Neural cell (in vitro differentiated cells): ENCODE data around the gene HCRTR2. TPM values are rescaled to one million over a fixed set of nuclear protein-coding genes. Genes with fewer than 3 reads are reported as not detected.

Experiments used
- H2AFZ ChIP-seq: fragments of 200-600, 300-800 bp; sonication (generic), shearing (Covaris generic); 2 replicates; pipeline ENCODE4 v1.6.0; 2014; ENCODE audit warnings: low read depth, mild to moderate bottlenecking, antibody characterized with exemption, low read length, moderate library complexity
- H3F3A ChIP-seq: fragments of 200-600 bp; shearing (Covaris generic); 2 replicates; pipeline ENCODE4 v1.6.1; 2016; ENCODE audit warnings: mild to moderate bottlenecking, moderate library complexity, mixed read lengths, antibody characterized with exemption, low read length; ENCODE audit not compliant: insufficient read depth, poor library complexity, severe bottlenecking
- H3K27ac ChIP-seq: fragments of 200-600, 300-800 bp; sonication (generic), shearing (Covaris generic); 2 replicates; pipeline ENCODE4 v1.5.1; 2014; ENCODE audit warnings: mild to moderate bottlenecking, low read length, moderate library complexity
- H3K27me3 ChIP-seq: fragments of 300-800, 200-600 bp; sonication (generic), shearing (Covaris generic); 2 replicates; pipeline ENCODE4 v1.6.0; 2014; ENCODE audit warnings: mild to moderate bottlenecking, low read depth, low read length, moderate library complexity; ENCODE audit not compliant: insufficient read depth
- H3K36me3 ChIP-seq: fragments of 300-800, 200-600 bp; sonication (generic), shearing (Covaris generic); 2 replicates; pipeline ENCODE4 v1.5.1; 2014; ENCODE audit warnings: mild to moderate bottlenecking, antibody characterized with exemption, low read length, moderate library complexity; ENCODE audit not compliant: insufficient read depth
- H3K4me2 ChIP-seq: fragments of 300-800, 200-600 bp; sonication (generic), shearing (Covaris generic); 2 replicates; pipeline ENCODE4 v1.6.0; 2014; ENCODE audit warnings: mild to moderate bottlenecking, low read length
- H3K4me3 ChIP-seq: fragments of 300-800, 200-600 bp; sonication (generic), shearing (Covaris generic); 2 replicates; pipeline ENCODE4 v1.5.1; 2014; ENCODE audit warnings: mild to moderate bottlenecking, low read length, moderate library complexity
- H3K79me2 ChIP-seq: fragments of 200-600 bp; shearing (Covaris generic); replicated peaks from 2 replicates; pipeline ENCODE4 v1.6.0; 2014; ENCODE audit warnings: mild to moderate bottlenecking, low read length, moderate library complexity; ENCODE audit not compliant: insufficient read depth
- H3K9ac ChIP-seq: fragments of 300-800, 200-600 bp; sonication (generic), shearing (Covaris generic); 2 replicates; pipeline ENCODE4 v1.6.1; 2016; ENCODE audit warnings: mild to moderate bottlenecking, low read length, mixed read lengths
- H3K9me2 ChIP-seq: fragments of 200-600 bp; shearing (Covaris generic); 2 replicates; pipeline ENCODE4 v1.6.1; 2016; ENCODE audit warnings: mild to moderate bottlenecking, low read length, mixed read lengths; ENCODE audit not compliant: insufficient read depth
- H3K9me3 ChIP-seq: fragments of 200-600, 300-800 bp; sonication (generic), shearing (Covaris generic); 2 replicates; pipeline ENCODE4 v1.6.1; 2016; ENCODE audit warnings: mild to moderate bottlenecking, mixed run types, low read length, moderate library complexity, mixed read lengths
- H4K20me1 ChIP-seq: fragments of 200-600 bp; shearing (Covaris generic); 2 replicates; pipeline ENCODE4 v1.6.1; 2016; ENCODE audit warnings: mild to moderate bottlenecking, mixed run types; ENCODE audit not compliant: insufficient read depth
- CTCF ChIP-seq: fragments of 450-650 bp; IDR thresholded peaks from 2 replicates; pipeline ENCODE4 v1.5.1; 2014; ENCODE audit warnings: antibody characterized with exemption, mild to moderate bottlenecking, moderate library complexity; ENCODE audit not compliant: poor library complexity, severe bottlenecking
- EP300 ChIP-seq: fragments of 450-650 bp; conservative IDR thresholded peaks from 2 replicates; pipeline ENCODE4 v1.6.1; 2014; ENCODE audit warnings: antibody characterized with exemption, mild to moderate bottlenecking, moderate library complexity; ENCODE audit not compliant: poor library complexity, severe bottlenecking
- EZH2 ChIP-seq: fragments of 200-600, 300-800 bp; shearing (Covaris generic), sonication (generic); IDR thresholded peaks from 2 replicates; pipeline ENCODE4 v1.6.1; 2014; ENCODE audit warnings: antibody characterized with exemption, low read length, borderline replicate concordance, mild to moderate bottlenecking; ENCODE audit not compliant: insufficient read depth, poor library complexity, severe bottlenecking
- MXI1 ChIP-seq: fragments of 450-650 bp; conservative IDR thresholded peaks from 2 replicates; pipeline ENCODE4 v1.6.1; 2014; ENCODE audit warnings: antibody characterized with exemption, mild to moderate bottlenecking; ENCODE audit not compliant: poor library complexity, severe bottlenecking
- POLR2AphosphoS5 ChIP-seq: IDR thresholded peaks from 2 replicates; pipeline ENCODE4 v1.6.1; 2012
- RAD21 ChIP-seq: fragments of 450-650 bp; conservative IDR thresholded peaks from 2 replicates; pipeline ENCODE4 v1.6.1; 2014; ENCODE audit warnings: antibody characterized with exemption, mild to moderate bottlenecking, moderate library complexity
- REST ChIP-seq: IDR thresholded peaks from 2 replicates; pipeline ENCODE4 v1.6.1; 2012; ENCODE audit warnings: borderline replicate concordance
- SMC3 ChIP-seq: fragments of 450-650 bp; conservative IDR thresholded peaks from 2 replicates; pipeline ENCODE4 v1.6.1; 2014; ENCODE audit warnings: antibody characterized with exemption, mild to moderate bottlenecking, moderate library complexity; ENCODE audit not compliant: poor library complexity
- TAF1 ChIP-seq: IDR thresholded peaks from 2 replicates; pipeline ENCODE4 v1.6.1; 2012; ENCODE audit warnings: low read depth
- polyA plus RNA-seq: library from polyadenylated mRNA; depleted of rRNA; stranded (reverse); fragments of >200 nt; gene quantifications from 2 replicates; pipeline ENCODE4 v1.2.3, GENCODE V29; 2014

HCRTR2 gene
- polyA plus RNA-seq, 1 donor from 2014 or later, result 8.1 TPM

GRCh38 chr6:55227862-55228261 lies 53.5 kb downstream of the HCRTR2 start:
- Histone ChIP-seq H3K4me2 (no peak overlapping the region), H3K27me3 (no peaks in the 10 kb centered on the region), H3K79me2 (no peaks in the 10 kb centered on the region), H3K9me2 (no peaks in the 10 kb centered on the region), H3K9ac (no peak overlapping the region), H3K36me3 (no peaks in the 10 kb centered on the region), H3F3A (no peaks in the 10 kb centered on the region), H3K9me3 (no peaks in the 10 kb centered on the region), H4K20me1 (no peaks in the 10 kb centered on the region), H3K27ac (no peak overlapping the region), H3K4me3 (no peak overlapping the region), H2AFZ (no peak overlapping the region)
- TF ChIP-seq MXI1 (no peak), REST (no peak), TAF1 (no peak), EZH2 (no peak), RAD21 (no peak), CTCF (no peak), EP300 (no peak), POLR2AphosphoS5 (no peak), SMC3 (no peak)

- Histone ChIP-seq H3K9me2 (no peaks in the 10 kb centered on the region), H3K27me3 (no peaks in the 10 kb centered on the region), H3K9ac (no peak overlapping the region), H3K4me3 (no peak overlapping the region), H3K27ac (no peak overlapping the region), H3K79me2 (no peaks in the 10 kb centered on the region), H2AFZ (no peak overlapping the region), H3F3A (no peaks in the 10 kb centered on the region), H3K36me3 (no peaks in the 10 kb centered on the region), H4K20me1 (no peaks in the 10 kb centered on the region), H3K9me3 (no peaks in the 10 kb centered on the region), H3K4me2 (no peak overlapping the region)
- no peak for TF ChIP-seq SMC3
- no peak for TF ChIP-seq RAD21
- no peak for TF ChIP-seq MXI1
- no peak for TF ChIP-seq CTCF
- no peak for TF ChIP-seq REST
- no peak for TF ChIP-seq EZH2
- no peak for TF ChIP-seq EP300
- no peak for TF ChIP-seq POLR2AphosphoS5
- TF ChIP-seq TAF1, result no peak
Observed at GRCh38 chr6:55239099-55239498, 64.8 kb downstream of the HCRTR2 start.
